ENCODE results near the gene EZR.

Gene EZR

GRCh38 chr6:158775832-158776231, 43.3 kb downstream of the EZR start:
- no peak for DNase-seq (ENCODE audit: low spot score)

GRCh38 chr6:158774717-158775449, 44.3 kb downstream of the EZR start:
- no peak for DNase-seq (ENCODE audit: low spot score)

GRCh38 chr6:158773581-158774449, 45.4 kb downstream of the EZR start:
- no peak for DNase-seq (ENCODE audit: low spot score)

GRCh38 chr6:158772851-158773371, 46.3 kb downstream of the EZR start:
- DNase-seq (ENCODE audit: low spot score) = no peak

- no peak for DNase-seq (ENCODE audit: low spot score)
Measured at GRCh38 chr6:158772172-158772571, 47.0 kb downstream of the EZR start.

- DNase-seq (ENCODE audit: low spot score) = no peak
Measured at GRCh38 chr6:158771399-158772152, 47.6 kb downstream of the EZR start.

GRCh38 chr6:158770533-158771330, 48.4 kb downstream of the EZR start:
- DNase-seq (ENCODE audit: low spot score) = no peak

- DNase-seq (ENCODE audit: low spot score) = no peak
Measured at GRCh38 chr6:158769771-158770432, 49.3 kb downstream of the EZR start.

- no peak for DNase-seq (ENCODE audit: low spot score)
Measured at GRCh38 chr6:158769234-158769770, 49.9 kb downstream of the EZR start.

GRCh38 chr6:158768436-158768835, 50.7 kb downstream of the EZR start:
- no peak for DNase-seq (ENCODE audit: low spot score)

- DNase-seq (ENCODE audit: low spot score) = no peak
Measured at GRCh38 chr6:158767709-158768108, 51.5 kb downstream of the EZR start.

GRCh38 chr6:158766621-158767455, 52.3 kb downstream of the EZR start:
- DNase-seq (ENCODE audit: low spot score) = no peak

GRCh38 chr6:158765499-158766068, 53.6 kb downstream of the EZR start:
- DNase-seq (ENCODE audit: low spot score) = no peak

GRCh38 chr6:158764926-158765325, 54.2 kb downstream of the EZR start:
- DNase-seq (ENCODE audit: low spot score) = no peak

- DNase-seq (ENCODE audit: low spot score) = no peak
Measured at GRCh38 chr6:158764183-158764849, 54.9 kb downstream of the EZR start.

GRCh38 chr6:158763434-158764182, 55.6 kb downstream of the EZR start:
- DNase-seq (ENCODE audit: low spot score) = no peak

GRCh38 chr6:158762787-158763433, 56.3 kb downstream of the EZR start:
- no peak for DNase-seq (ENCODE audit: low spot score)

GRCh38 chr6:158761746-158762145, 57.4 kb downstream of the EZR start:
- DNase-seq (ENCODE audit: low spot score) = no peak
